Stomach (tissue), 4 donors: ENCODE data around the gene REPIN1.

Source experiments
- CTCF ChIP-seq, 7 experiments: fragments of 450-650 bp in 4 of 7; fragments of 200-600 bp in 3 of 7; sonication (generic) in 3 of 7; IDR thresholded peaks; one replicate each; pipeline ENCODE4 v1.5.1; 2016 to 2019; ENCODE audit warnings: antibody characterized with exemption in 7 of 7, control low read depth in 2 of 7, mild to moderate bottlenecking in 1 of 7
- EP300 ChIP-seq: sonication (generic); formaldehyde crosslinking; IDR thresholded peaks from one replicate; pipeline ENCODE4 v1.6.1; 2017; ENCODE audit warnings: antibody characterized with exemption

- TF ChIP-seq EP300 (no peak), CTCF (IDR thresholded peaks at IDR 0.05) (no peak)
Measured at GRCh38 chr7:150372271-150373048, 3.8 kb downstream of the REPIN1 start.
